GM18909 (cell line): ENCODE measurements around the gene SMAD7.
A peak's percentile ranks its signal among the peaks of the same experiment; 100 is the strongest.

ENCODE experiments used
- ATAC-seq: cut with Tn5 transposase; IDR thresholded peaks from one replicate; pipeline ENCODE4 v1.9.1; 2021; ENCODE audit warnings: mild to moderate bottlenecking; ENCODE audit not compliant: unreplicated experiment, poor library complexity

The SMAD7 gene

DNA sequence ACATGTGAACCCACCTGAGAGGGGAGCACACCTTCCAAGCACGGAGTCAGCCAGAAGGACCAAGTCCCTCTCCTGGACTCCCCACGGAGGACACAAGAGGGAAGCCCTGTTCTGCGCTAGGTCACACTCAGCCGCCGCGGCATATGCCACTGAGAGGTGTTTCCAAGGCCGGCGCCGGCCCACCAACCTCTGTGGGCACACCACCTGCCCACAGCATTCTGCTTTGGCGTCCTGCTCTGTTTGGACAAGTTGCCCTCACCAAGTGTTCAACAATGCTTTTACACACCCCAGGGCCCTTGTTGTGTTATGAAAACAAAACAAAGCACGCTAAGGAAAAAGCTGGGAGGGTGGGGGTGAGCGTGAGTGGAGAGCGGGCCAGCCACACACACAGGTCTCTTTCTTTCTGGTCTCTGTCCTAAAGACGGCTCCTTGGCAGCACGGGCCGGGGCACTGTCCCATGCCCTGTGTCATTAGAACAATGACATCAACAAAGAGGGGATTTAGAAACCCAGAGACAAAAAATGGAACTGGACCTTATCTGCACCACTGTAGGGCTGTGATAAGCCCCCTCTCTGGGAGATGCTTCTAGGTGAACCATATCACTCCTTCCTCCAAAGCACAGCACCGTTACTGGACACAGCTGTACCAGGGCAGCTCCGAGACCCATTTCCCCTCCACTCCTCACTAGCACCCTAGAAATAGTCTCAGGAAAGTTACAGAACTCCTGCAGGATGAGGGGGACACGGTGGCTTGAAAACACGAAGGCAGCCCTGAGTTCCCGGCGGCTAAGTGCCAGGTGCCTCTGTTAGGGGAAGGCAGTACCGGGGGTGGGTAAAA is 17.0 kb downstream of the SMAD7 start:
- no peak for ATAC-seq

DNA sequence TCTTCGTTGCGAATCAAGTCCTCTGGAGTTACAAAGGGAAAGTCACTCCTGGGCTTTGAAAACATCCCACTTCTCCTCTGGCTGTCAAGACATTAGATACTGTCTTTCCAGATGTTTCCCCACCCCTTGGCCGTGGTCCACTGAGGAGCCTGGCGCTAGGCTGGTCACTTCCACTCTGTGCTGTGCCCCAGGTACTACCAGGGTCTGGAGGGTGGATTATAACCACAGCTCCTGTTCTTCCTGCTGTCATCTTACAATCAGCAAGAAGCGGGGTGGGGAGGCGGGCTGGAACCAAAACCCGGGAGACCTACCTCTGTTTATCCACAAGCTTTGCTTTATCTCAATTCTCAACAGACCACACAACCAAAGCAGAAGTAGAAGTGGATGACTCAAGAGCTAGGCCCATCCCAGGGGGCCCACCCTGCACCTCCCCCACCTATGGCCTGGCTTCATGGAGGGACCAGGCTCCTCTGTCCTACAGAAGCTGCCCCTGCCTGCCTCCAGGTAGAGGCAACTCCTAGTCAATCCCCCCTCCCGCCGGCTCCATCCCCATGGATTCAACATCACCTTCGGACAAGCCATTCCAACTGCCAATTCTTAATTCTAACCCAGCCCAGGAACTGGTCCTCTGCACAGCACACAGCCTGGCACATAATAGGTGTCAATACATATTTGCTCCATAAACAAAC is 17.8 kb downstream of the SMAD7 start:
- no peak for ATAC-seq

DNA sequence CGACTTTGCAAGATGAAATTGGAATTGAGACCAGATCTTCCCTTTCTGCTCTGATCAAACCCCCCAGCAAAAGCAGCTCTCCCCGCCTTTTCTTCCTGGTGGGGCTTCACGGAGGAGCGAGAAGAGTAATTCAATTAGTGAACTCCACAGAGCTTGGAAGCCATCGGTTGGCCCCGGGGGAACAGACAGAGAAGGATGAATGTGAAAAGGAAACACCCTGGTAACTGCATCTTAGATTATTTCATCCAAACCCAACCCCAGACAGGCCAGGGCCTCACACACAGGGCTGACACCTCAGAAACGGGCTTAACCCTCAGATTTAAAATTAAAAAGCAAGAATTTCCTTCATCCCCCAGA is 18.3 kb downstream of the SMAD7 start:
- no peak for ATAC-seq

DNA sequence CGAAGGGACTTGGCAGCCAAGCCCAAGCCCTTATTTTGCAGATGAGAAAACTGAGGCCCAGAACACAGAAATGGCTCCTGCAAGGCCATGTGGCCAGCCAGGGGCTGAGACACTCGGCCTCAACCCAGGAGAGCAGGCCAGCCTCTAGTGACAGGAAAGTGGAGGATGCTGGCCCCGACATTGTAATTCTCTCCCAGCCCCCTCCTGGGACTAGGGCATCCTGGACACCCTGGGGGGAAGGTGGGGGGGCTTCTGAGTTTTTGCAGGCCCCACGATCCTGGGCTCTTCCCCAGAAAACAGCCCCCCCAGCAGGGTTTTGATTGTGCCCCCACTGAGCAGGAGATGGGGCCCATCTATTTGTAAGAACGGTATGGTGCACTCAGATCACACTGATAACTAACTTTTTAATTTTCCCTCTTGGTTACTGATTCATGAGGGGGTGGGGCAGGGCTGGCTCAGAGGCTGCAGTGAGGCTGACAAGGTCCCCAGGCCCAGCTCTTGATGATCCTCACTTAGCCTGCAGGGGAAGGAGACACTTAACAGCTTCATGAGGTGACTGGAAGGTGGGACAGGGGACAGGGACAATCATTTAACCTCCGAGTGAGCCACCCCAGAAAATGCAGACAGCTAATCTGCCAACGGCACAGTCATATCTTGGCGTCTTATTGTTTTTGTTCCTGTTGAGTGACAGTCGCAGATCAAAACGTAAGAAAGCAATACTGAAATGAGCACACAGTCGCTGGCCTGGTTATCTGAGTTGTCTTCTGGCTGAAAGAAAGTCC is 18.9 kb downstream of the SMAD7 start:
- ATAC-seq, result peak; percentile 26

DNA sequence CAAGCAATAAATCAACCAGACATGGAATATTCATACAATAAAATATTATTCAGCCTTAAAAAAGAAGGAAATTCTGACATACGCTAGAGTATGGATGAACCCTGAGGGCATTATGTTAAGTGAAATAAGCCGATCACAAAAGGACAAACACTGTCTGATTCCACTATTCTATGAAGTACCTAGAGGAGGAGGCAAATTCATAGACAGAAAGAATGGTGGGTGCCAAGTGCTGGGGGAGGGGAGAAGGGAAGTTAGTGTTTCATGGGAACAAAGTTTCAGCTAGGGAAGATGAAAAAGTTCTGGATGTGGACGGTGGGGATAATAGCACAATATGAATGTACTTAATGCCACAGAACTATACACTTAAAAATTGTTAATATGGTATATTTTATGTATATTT is 19.8 kb downstream of the SMAD7 start:
- ATAC-seq, result no peak

DNA sequence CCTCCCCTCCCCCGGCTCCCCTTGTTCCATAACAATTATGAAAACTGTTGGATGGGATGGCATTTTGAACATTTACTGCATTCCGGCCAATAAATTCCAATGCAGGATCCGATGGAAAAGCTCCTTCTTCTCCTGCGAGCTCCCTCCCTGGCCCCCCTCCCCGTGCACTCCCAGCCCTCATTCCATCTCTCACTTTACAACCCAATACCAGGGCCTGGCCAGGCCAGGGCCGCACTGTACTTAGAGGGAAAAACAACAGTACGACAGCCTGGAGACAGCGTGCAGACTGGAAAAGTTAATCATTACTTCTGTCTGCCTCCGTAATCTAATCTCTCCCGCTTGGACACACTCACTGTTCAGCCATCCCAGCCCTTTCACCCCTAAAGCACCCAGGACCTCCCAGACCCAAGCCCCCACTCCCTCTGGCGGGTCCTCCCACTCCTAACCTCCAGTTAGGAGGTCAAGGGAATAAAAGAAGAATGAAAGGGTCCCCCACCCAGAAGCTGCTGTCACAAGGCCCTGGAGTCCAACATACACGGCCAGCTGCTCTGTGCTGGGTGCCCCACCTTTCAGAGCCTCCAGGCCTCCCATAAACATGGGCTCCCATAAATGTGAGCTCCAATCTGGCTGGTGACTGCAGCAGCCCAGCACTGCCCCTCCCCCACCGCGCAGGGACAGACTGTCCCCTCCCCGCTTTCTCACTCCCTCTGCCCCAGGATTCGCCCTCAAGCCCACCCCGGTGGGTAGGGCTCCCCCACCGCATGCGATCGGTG is 20.6 kb downstream of the SMAD7 start:
- ATAC-seq, result no peak

DNA sequence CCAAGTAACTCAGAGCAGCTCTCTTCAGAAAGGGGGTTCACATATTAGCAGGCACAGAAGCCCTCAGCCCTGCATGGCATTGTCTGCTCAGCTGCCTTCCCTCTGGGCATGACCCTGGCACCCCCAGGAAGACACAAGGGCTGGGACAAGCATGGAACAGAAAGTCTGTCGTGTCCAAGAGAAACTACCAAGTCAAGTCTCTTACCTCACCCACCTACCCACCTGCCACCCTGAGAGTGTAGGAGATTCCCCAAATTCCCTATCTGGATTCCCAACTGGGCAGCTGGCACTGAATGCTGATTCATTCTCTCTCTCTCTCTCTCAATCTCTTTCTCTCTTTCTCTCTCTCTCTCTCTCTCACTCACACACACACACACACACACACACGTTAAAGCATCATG is 21.6 kb downstream of the SMAD7 start:
- ATAC-seq, result no peak

DNA sequence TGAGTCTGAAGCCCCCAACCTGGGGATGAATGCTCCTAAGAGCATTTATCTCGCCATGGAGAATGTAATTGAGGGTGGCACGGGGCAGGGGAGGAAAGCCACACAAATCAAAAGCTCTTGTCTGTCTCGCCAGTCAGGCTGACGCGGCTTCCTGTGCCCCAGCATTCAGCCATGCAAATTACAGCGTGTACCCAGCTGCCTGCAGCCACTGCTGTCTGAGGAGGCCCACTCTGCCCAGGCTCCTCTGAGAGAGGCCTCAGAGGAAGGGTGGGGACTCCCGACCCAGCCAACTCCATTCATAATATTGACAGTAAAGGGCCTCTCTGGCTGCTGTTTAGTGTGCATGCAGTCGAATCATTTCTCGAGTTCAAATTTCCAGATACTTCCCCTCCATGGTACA is 22.0 kb downstream of the SMAD7 start:
- ATAC-seq, result peak; percentile 80

DNA sequence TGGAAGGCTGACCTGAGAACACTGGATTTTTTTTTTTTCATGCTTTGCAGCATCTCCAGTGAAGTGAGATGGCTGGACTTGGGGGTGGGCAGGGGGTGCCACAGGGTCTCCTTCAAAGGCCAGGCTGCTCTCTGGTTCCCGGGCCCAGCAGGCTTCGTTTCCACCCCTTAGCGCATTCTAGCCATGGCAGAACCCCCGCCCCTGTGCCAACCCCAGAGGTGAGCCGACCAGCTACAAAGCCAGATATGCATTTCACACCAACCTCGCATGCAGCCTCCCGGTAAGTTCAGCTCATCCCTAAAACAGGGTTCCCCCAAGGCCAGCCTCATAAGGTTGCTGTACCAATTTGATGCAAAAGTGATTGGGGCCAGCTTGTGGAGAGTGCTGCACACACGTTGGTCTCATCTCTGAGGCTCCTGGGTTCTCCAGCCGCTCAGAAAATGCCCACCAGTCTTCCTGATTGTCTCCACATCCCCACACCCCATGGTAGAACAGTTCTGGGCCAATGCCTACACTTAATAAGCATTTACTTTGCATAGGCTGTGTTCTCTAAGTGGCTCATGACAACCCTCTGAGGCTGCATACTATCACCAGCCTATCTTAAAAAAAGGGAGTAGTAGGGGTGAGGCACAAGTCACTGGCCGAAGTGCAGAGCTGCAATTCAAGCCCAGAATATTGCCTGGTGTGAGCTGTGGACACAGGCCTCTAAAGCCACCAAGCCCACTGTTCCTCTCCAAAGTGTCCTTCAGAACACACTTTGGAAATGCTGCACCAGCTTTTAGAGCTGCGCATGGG is 23.3 kb downstream of the SMAD7 start:
- ATAC-seq, result no peak

DNA sequence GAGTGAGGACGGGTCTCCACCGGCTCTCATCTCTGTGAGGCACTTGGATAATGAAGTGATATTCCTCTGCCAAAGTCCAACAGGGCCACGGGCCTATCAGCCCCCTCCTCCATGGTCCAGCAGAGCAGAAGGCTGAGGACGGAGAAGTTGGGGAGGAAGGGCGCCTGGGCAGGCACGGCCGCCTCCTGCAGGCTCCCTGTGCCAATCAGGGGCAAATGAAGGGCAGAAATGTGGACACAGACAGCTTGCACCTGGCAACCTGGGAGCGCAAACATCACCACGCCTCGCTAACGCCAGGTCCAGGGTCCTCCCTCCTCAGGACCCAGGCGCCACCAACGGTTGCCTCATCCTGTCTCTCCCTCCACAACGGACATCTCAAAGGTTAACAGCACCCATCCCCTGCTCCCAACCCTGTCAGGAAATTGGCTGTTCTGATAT is 24.3 kb downstream of the SMAD7 start:
- no peak for ATAC-seq

DNA sequence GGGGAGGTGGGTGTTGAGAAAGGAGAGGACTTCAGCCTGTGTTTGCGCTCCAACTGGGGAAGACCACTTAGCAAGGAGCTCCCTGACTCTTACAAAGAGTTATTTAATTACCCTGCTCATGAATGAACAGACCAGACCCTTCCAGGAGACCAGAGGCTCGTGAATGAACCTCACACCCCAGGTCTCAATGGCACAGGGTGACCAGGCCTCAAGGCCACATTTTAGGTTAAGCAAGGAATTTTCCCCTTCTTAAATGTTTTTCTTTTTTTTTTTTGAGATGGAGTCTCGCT is 25.3 kb downstream of the SMAD7 start:
- ATAC-seq, result no peak

DNA sequence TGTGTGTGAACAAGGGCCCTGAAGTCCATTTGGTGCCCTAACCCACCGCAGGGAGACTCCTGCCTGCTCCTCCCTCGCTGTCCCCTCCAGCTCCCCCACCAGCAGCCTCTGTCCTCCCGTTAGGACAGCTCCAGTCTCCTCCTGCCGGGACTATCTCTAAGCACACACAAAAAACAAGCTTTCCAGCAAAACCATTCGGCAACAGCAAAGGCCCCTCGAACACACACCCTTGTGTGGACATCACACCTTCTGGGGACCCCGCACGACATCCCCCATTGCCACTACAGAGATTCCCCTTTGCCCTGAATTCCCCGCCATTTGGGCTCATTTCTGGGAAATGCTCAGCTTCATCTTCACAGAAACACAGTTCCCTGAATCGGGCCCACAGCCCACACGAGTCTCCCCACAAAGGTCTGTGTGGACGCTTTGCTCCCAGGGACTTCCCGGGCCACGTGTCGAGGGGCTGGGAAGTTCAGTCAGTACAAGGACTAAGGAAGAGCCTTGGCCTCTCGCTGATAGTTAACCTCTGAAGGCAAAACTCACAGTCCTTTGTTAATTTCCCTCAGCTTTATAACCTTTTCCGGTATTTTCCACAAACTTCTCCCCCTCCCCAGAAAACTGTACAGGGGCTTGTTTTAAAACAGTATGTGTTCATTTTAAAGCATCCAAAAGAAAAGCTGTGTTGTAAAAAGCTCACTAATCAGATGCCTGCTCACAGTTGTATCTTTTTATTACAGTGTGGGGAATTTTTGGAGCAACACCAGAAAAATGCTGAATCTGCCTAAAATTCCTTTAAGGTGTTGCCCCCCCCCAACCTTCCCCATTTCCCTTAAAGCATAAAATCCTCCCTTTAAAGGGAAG is 25.9 kb downstream of the SMAD7 start:
- no peak for ATAC-seq

DNA sequence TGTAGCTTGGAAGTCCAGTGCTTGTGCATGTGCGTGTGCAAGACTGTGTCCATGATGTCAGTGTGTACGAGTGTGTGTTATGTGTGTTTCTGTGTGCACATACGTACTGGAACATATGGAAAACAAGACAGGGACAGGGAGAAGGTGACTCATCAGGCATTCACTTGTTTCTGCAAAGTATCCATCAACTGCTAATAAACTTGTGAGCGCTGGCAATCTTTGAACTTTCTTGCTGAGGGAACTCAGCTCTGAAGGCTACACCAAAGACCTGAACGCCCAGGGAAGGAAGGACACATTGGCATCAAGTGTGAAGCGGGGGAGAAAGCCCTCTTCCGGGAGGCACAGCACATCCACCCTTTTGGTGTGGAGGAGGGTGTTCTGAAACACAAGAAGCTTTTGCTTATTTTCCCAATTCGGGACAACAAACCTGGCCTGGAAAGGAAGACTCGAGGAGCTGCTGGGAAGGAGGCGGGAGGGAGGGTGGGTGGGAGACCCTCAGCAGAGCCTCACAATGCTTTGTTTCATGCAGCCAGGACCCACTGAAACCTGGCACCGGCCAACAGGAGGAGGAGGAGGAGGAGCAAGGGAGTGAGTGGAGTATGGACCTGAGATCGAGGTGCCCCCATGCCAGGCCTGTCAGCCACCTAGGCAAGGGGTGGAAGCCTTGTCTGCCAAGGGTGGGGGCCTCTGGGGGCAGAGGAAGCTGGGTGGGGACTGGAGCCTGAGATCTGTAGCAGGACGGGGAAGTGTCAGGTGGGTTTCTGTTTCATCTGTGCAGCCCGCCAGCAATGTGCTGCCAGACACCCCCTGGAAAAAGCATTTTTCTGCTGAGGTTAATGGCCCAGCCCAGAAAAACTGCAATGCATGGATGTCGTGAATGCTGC is 26.8 kb downstream of the SMAD7 start:
- no peak for ATAC-seq

DNA sequence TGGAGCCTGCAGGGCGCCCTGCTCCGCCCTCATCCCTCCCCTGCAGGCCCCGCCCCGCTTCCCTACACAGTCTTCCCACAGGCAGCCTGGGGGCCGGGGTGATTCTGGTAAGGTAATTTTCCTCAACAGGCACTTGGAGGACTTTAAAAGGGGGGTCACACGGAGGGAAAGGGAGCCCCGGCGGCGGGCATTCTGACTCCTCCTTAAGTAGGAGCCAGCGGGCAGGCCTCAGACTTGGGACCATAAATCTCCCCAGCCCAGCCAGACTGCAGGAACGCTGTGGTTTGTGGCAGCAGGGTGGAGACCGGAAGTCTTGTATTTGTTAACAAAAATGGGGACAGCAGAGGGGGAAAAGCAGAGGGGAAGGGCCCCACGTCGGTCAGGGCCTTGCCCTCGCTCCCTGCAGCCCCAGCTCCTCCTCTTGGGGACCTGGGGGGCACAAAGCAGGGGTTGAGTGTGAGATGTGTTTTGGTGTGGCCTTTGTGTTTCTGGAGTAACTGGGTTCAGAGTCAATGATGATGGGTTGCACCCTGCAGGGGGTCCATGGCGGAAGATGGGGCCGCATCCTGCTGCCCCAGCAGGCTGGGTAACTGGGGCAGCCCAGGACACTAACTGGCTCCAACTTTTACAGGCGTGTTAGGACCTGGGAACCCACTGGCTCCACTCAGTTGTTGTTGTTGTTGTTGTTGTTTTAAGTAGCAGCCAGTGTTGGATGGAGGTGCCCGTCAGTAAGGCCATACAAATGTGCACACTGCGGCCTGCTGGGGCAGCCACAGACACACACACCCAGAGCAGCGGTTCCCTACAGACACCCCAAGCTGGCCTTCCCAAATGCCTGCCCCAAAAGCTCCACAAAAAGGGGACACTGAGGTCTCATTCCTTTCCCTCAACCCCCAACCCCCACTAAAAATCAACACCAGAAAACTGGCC is 27.7 kb downstream of the SMAD7 start:
- ATAC-seq, result no peak

DNA sequence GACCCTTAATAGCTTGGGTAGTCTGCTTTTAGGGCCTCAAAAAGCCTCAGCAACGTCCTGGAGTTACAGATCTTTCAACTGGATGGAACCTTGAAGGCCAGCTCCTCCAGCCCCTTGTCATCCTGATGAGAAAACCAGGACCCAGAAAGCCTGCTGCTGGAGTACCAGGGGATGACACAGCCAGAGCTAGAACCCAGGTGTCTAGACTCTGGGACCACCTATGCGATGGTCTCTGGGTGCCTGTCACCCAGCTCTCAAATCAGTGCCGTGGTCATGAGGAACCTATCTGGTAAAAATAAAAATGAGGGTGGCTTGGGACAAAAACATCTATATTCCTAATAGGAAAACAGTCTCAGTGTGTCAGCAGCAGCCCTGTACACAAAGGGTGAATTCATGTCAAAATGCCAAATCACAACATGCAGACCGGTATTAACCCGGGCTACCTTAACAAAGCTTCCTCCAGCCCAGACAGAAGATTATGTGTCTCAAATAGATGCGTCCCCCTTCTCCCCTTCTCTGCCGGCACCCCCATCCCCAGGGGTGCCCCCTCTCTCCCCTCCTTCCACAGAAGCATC is 28.5 kb downstream of the SMAD7 start:
- ATAC-seq, result no peak
